IPS-18a (cell line): ENCODE results near the gene ILRUN.

Source experiments
- H3K27ac ChIP-seq: one replicate; pipeline ENCODE4 v1.5.1; 2013; ENCODE audit warnings: low read length
- H3K27me3 ChIP-seq: one replicate; pipeline ENCODE4 v1.6.1; 2013; ENCODE audit warnings: mild to moderate bottlenecking, low read length; ENCODE audit not compliant: control insufficient read depth, insufficient read depth
- H3K36me3 ChIP-seq: one replicate; pipeline ENCODE4 v1.6.1; 2013; ENCODE audit warnings: low read depth, low read length; ENCODE audit not compliant: control insufficient read depth
- H3K4me1 ChIP-seq: one replicate; pipeline ENCODE4 v1.6.1; 2013; ENCODE audit warnings: low read depth, low read length; ENCODE audit not compliant: control insufficient read depth
- H3K4me3 ChIP-seq: one replicate; pipeline ENCODE4 v1.5.1; 2013; ENCODE audit warnings: low read length
- H3K9ac ChIP-seq: one replicate; pipeline ENCODE4 v1.6.1; 2013; ENCODE audit warnings: mild to moderate bottlenecking, low read length, moderate library complexity
- H3K9me3 ChIP-seq: one replicate; pipeline ENCODE4 v1.6.1; 2013; ENCODE audit warnings: low read depth, low read length; ENCODE audit not compliant: control insufficient read depth

ILRUN gene

DNA sequence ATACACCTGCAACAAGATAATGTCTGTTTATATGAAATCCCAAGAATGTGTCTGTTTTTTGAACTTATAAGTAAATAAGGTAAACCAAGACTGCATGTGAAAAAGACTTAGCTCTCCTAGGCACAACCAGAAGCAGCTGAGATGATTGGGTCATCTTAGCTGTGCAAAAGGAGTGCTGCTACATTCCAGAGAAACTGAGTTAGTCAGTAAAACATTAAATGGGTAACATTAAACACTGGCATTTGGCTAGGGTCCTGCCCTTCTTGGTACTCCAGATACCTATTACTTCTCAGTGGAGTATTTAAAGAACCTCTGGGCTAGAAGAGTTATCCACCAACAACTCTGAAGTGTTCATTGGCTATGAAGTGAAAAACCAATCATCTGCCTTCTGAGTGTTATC lies 47.8 kb downstream of the ILRUN start:
- Histone ChIP-seq H3K9ac (no peak overlapping the region), H3K36me3 (peaks cover 15% of the 10 kb centered on the region), H3K4me3 (no peak overlapping the region), H3K4me1 (no peaks in the 10 kb centered on the region), H3K9me3 (no peaks in the 10 kb centered on the region), H3K27ac (no peak overlapping the region), H3K27me3 (no peaks in the 10 kb centered on the region)
